WI38 (cell line): ENCODE data around the gene TSPY1.
"Not testable (repeated sequence)": the region's sequence is repeated elsewhere in the genome, so short reads cannot be mapped to it uniquely, and the experiment has no call there.

Experiments
- H3K4me3 ChIP-seq: 2 replicates; pipeline ENCODE4 v1.5.1; 2011; ENCODE audit warnings: low read depth, mild to moderate bottlenecking, control low read depth, low read length

Gene TSPY1, protein sequence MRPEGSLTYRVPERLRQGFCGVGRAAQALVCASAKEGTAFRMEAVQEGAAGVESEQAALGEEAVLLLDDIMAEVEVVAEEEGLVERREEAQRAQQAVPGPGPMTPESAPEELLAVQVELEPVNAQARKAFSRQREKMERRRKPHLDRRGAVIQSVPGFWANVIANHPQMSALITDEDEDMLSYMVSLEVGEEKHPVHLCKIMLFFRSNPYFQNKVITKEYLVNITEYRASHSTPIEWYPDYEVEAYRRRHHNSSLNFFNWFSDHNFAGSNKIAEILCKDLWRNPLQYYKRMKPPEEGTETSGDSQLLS

GRCh38 chrY:9466655-9467054 lies at the start of gene TSPY1:
Gene TSPY1, plus strand, starts transcription at chrY:9466955. Its CDS starts 46 bp downstream, at chrY:9467001.
- not testable (repeated sequence) for H3K4me3 ChIP-seq

DNA sequence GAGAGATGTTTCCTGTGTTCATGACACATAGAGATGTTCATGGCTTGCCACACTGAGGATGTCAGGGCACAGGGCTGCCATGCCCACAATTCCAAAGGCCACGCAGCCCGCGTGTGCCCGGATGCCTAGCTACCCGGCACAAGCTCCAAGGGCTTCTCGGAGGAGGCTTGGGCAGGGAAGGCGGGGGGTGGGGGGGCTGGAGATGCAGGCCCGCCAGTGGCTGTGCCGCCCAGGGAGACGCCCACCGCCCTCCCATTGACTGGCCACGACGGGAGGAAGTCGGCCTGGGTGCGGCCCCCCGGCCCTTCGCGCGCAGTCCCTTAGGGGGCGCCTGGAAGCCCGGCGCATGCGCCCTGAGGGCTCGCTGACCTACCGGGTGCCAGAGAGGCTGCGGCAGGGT lies 20.2 kb downstream of the TSPY1 start, which contains the start of gene TSPY9:
Gene TSPY9, plus strand, starts transcription at position 301 of the 400 bp plus-strand sequence. Its CDS starts 46 bp downstream, at position 347.
- not testable (repeated sequence) for H3K4me3 ChIP-seq

DNA sequence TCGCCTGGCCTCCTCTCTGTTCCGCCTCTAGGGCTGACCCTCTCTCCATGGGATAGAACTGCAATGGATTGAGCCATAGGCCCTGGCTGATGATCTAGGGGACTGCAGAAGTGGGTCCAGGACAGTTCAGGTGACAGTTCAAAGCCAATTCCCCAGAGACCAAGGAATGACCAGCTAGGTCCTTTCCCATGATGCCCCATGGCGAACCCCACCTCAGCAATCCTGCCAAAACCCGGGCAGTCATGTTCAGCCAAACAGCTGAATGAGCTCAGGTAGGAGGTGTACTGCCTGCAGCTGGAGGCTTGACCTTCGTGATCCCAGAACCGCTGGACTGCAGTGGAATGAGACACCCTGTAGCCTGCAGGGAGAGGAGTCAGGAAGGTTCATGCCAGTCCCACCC lies 37.6 kb downstream of the TSPY1 start:
- H3K4me3 ChIP-seq: not testable (repeated sequence)

DNA sequence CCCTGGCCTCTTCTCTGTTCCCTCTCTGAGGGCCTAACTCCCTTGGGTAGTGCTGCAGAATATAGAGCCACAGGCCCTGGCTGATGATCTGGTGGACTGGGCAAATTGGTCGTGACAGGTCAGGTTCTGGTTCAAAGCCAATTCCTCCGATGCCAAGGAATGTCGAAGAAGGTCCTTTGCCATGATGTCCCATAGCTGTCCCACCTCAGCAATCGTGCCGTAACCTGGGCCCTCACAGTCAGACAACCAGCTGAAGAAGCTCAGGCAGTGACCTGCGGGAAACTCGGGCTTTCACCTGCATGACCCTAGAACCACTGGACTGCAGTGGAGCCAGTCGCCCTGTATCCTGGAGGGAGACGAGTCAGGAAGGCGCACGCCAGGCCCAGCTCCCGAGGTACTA lies 49.5 kb downstream of the TSPY1 start:
- not testable (repeated sequence) for H3K4me3 ChIP-seq
